ENCODE results near the gene KL.

KL gene

DNA sequence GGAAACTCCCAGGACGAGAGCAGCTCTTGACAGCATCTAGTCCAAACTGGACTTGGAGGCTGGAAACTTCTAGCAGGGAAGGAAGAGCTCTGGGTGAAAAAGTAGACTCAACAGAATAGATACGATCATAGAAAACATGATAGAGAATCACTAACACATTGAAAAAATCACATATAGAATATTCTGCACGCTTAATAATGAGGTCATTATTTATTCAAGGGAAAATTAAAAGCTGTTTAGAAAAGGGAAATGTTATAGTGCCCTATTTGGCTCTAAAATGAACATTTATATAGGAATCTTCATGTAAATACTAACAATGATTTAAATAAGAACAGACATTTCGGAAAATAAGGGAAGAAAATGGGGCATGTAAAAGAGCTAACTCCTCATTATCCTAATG, 15.1 kb downstream of the KL start:
- POLR2A ChIA-PET, result no interaction called here
- TF ChIP-seq, protein P1, sequence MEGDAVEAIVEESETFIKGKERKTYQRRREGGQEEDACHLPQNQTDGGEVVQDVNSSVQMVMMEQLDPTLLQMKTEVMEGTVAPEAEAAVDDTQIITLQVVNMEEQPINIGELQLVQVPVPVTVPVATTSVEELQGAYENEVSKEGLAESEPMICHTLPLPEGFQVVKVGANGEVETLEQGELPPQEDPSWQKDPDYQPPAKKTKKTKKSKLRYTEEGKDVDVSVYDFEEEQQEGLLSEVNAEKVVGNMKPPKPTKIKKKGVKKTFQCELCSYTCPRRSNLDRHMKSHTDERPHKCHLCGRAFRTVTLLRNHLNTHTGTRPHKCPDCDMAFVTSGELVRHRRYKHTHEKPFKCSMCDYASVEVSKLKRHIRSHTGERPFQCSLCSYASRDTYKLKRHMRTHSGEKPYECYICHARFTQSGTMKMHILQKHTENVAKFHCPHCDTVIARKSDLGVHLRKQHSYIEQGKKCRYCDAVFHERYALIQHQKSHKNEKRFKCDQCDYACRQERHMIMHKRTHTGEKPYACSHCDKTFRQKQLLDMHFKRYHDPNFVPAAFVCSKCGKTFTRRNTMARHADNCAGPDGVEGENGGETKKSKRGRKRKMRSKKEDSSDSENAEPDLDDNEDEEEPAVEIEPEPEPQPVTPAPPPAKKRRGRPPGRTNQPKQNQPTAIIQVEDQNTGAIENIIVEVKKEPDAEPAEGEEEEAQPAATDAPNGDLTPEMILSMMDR (IDR thresholded peaks at IDR 0.05; ENCODE audit: control extremely low read depth, extremely low read depth, low read depth, missing control alignments), result no peak
- DNase-seq (ENCODE audit: extremely low spot score), result no peak
- CTCF ChIA-PET, result interaction anchor here (0.8 to 2.2 kb wide), 7 partner anchors 9 to 117 kb away, joined by 3 to 13 read pairs (median 4); no protein-coding TSS in a partner anchor

DNA sequence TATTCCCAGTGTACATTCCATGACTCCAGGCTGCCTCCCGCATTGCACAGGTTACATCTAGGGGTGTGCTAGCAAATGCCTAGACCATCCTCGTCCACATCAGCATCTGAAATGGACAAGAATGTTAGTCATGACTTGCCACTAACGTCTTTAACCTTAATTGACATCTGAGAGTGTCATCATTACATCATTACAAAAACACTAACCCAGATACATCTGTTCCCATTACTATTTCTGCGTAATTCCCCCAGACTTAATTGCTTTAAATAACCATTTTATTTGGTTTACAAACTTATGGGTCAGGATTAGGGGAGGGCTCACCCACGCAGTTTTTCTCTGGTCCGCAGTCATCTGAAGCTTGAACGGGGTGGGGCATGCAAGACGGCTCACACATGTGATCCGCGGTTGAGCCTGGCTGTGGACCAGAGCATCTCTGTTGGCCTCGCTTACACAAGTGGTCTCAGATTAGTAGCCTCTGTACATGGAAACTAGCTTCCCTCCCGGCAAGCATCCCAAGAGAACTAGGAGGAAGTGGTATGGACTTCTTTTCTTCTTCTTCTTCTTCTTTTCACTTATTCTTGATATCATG, 15.9 kb downstream of the KL start:
- POLR2A ChIA-PET, result no interaction called here
- CTCF ChIA-PET, result interaction anchor here (0.9 to 2.2 kb wide), 6 partner anchors 11 to 110 kb away, joined by 3 to 13 read pairs (median 4); no protein-coding TSS in a partner anchor
- TF ChIP-seq, protein P1 (IDR thresholded peaks at IDR 0.05; ENCODE audit: control extremely low read depth, extremely low read depth, low read depth, missing control alignments), result no peak
- DNase-seq (ENCODE audit: extremely low spot score), result no peak

DNA sequence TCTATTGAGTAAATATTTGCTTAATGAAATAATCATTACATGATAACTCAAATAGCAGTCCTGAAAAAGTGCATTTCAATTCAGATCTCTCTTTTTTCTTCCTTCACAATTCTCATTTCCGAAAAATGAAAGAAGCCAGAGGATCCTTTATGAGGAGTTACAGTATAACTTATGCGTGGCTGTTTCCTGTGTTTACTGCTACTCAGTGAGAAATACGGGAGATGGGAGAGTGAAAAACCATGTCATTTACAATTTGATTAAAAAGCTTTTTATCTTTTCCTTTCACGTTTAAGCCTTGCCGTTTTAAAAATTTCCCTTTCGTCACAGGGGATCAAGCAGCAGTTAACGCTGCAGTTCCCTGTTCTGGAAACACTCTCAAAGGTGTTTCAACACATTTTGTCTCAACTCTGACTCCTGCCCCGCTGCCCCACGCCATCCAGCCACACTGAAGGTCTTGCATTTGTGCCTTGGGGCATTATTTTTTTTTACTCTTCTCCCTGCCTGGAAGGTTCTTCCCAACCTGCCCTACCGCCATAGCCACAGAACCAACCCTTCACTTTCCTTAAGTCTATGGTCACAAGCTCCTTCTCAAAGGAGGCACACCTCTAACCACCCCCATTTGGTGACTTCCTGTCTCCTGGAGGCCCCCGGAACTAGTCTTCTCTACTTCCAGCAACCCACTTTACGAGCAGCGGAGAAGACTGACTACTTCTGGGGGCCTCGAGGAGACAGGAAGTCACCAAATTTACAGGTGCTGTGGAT, 17.0 kb downstream of the KL start:
- ChIA-PET CTCF (interaction anchor here (1.0 to 1.6 kb wide), 2 partner anchors 12 to 77 kb away, joined by 3 to 4 read pairs; no protein-coding TSS in a partner anchor), POLR2A (no interaction called here)
- peak; percentile 32 for DNase-seq (ENCODE audit: extremely low spot score)
- TF ChIP-seq, protein P1 (IDR thresholded peaks at IDR 0.05; ENCODE audit: control extremely low read depth, extremely low read depth, low read depth, missing control alignments), result no peak

DNA sequence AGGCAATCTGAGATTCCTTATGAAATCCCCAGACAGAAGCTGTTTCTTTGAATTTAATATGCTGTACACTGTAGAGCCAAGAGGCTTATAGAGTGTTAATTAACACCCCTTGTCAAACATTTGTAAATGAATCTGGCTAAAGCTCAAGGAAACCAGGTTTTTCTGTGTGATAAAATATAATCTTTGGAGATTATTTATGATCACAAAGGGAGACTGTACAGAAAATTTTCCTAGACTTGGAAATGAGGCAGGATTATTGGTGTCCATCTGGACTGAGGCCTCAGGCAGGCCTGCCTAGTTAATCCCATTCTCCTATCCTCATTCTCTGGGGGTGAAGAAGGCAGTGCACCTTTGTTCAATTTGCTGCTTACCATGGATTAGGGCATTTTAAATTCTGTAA, 17.8 kb downstream of the KL start:
- POLR2A ChIA-PET, result no interaction called here
- CTCF ChIA-PET, result interaction anchor here (1.0 to 1.6 kb wide), 2 partner anchors 12 to 76 kb away, joined by 3 to 4 read pairs; no protein-coding TSS in a partner anchor
- DNase-seq (ENCODE audit: extremely low spot score), result no peak
- TF ChIP-seq, protein P1 (IDR thresholded peaks at IDR 0.05; ENCODE audit: control extremely low read depth, extremely low read depth, low read depth, missing control alignments), result no peak

DNA sequence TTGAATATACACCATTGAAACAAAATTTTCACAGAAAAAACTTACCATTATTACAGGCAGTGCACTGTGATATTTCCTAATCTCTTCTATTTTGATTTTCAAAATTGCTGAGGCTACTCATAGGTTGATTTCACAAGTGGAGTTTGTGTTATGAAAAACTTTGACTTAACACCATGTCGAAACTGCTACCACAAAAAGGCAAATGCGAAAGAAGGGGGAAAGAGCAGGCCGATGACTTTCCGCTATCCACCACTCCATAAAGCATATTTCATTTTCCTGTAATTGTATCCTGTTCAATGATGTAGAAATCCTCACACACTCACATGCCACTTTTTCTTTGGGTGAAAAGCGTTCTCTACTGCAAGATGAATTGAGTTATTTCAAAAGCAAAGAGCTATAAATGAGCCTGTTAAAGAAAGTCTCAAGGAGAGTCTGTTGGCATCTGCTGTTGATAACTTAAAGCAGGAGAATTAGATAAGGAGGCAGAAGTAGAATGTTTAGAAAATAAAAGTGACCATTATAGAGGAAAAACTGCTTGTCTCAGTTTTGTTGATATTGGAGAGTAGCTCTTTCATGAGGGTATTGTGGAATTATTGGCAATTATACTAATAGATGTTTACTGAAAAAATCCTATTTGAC, 18.8 kb downstream of the KL start:
- no peak for DNase-seq (ENCODE audit: extremely low spot score)
- ChIA-PET POLR2A (no interaction called here), CTCF (interaction anchor here (0.9 to 1.3 kb wide), 4 partner anchors 9 to 17 kb away, joined by 3 to 4 read pairs (median 3); no protein-coding TSS in a partner anchor)
- TF ChIP-seq, protein P1 (IDR thresholded peaks at IDR 0.05; ENCODE audit: control extremely low read depth, extremely low read depth, low read depth, missing control alignments), result no peak

DNA sequence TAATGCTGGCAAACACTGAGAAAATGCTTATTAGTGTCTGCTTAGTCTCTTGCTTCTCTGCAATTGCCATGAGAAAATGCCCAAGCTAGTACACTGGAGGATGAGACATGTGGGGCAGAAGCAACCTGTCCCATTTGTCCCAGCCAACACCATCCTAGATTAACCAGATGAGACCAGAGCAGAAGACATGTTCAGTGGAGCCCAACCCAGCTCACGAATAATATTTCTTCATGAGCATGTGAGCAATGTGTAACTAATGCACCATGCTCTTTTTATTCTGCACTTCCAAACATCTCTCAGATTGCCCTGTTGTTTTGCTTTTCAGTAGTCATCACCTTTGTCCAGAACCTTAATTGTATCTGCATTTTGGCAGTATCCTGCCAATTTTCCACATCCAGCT, 21.4 kb downstream of the KL start:
- ChIA-PET POLR2A (no interaction called here), CTCF (interaction anchor here (0.9 kb wide), 1 partner anchor 27 kb away, joined by 4 read pairs; no protein-coding TSS in a partner anchor)
- TF ChIP-seq, protein P1 (IDR thresholded peaks at IDR 0.05; ENCODE audit: control extremely low read depth, extremely low read depth, low read depth, missing control alignments), result no peak
- no peak for DNase-seq (ENCODE audit: extremely low spot score)

Measured in GM10248 (cell line).